HEK293 (cell line): ENCODE results near the gene DHCR7.

ENCODE experiments used
- CTCF ChIA-PET: fragments of 350-600 bp; formaldehyde crosslinking; extraction: SDS; loops from one replicate; lab custom pipeline; 2021; ENCODE audit warnings: antibody characterized with exemption; lab: Yijun Ruan, JAX
- POLR2A ChIA-PET: fragments of 300-600 bp; formaldehyde crosslinking; extraction: SDS; loops from one replicate; lab custom pipeline; 2020; ENCODE audit warnings: antibody characterized with exemption, inconsistent platforms; lab: Yijun Ruan, JAX
- H3K27ac ChIP-seq: fragments of 200-500 bp; sonication (Bioruptor generic); 2 replicates; pipeline ENCODE4 v1.5.1; 2014; ENCODE audit warnings: low read depth, low read length, control low read depth, inconsistent platforms; ENCODE audit errors: extremely low read depth
- H3K36me3 ChIP-seq, 2 experiments: fragments of 200-500 bp in 1 of 2; sonication (Bioruptor generic) in 1 of 2; 1 replicate in 1 of 2; 2 replicates in 1 of 2; pipeline ENCODE4 v1.5.1; 2014 to 2017; ENCODE audit warnings: inconsistent platforms in 2 of 2, low read length in 2 of 2; ENCODE audit not compliant: control insufficient read depth in 2 of 2, insufficient read depth in 1 of 2
- H3K4me1 ChIP-seq: fragments of 200-500 bp; sonication (Bioruptor generic); 2 replicates; pipeline ENCODE4 v1.5.1; 2014; ENCODE audit warnings: mild to moderate bottlenecking, low read length, inconsistent platforms; ENCODE audit not compliant: control insufficient read depth, insufficient read depth
- H3K4me3 ChIP-seq: 2 replicates; pipeline ENCODE4 v1.5.1; 2011; ENCODE audit warnings: low read depth, mild to moderate bottlenecking, control low read depth, low read length, moderate library complexity
- H3K9me3 ChIP-seq: fragments of 200-500 bp; sonication (Bioruptor generic); 2 replicates; pipeline ENCODE4 v1.5.1; 2014; ENCODE audit warnings: low read depth, low read length, inconsistent platforms; ENCODE audit not compliant: control insufficient read depth, insufficient read depth
- AEBP2 ChIP-seq: fragments of 450-650 bp; formaldehyde crosslinking; IDR thresholded peaks from 2 replicates; pipeline ENCODE4 v1.5.1; 2016; ENCODE audit warnings: missing biosample characterization, missing genetic modification characterization, borderline replicate concordance
- BCL11B ChIP-seq: fragments of 450-650 bp; formaldehyde crosslinking; IDR thresholded peaks from 2 replicates; pipeline ENCODE4 v1.5.1; 2016; ENCODE audit warnings: low read depth, missing biosample characterization, missing genetic modification characterization
- HOXA7 ChIP-seq: sonication (generic); formaldehyde crosslinking; IDR thresholded peaks from 2 replicates; pipeline ENCODE4 v1.8.1; 2022; ENCODE audit warnings: missing genetic modification reagents, borderline replicate concordance
- MEIS1 ChIP-seq: sonication (generic); formaldehyde crosslinking; IDR thresholded peaks from 2 replicates; pipeline ENCODE4 v1.8.1; 2022; ENCODE audit warnings: missing genetic modification reagents, mild to moderate bottlenecking, borderline replicate concordance
- ZBTB1 ChIP-seq: fragments of 450-650 bp; formaldehyde crosslinking; IDR thresholded peaks from 2 replicates; pipeline ENCODE4 v1.5.1; 2016; ENCODE audit warnings: missing biosample characterization, missing genetic modification characterization
- ZNF10 ChIP-seq: fragments of 450-650 bp; formaldehyde crosslinking; IDR thresholded peaks from 2 replicates; pipeline ENCODE4 v1.5.1; 2017; ENCODE audit warnings: missing biosample characterization, missing genetic modification characterization
- ZNF174 ChIP-seq: fragments of 450-650 bp; formaldehyde crosslinking; IDR thresholded peaks from 2 replicates; pipeline ENCODE4 v1.5.0; 2017; ENCODE audit warnings: missing biosample characterization, mild to moderate bottlenecking, missing genetic modification characterization
- ZNF19 ChIP-seq: fragments of 450-650 bp; formaldehyde crosslinking; IDR thresholded peaks from 2 replicates; pipeline ENCODE4; 2016; ENCODE audit warnings: missing biosample characterization, missing genetic modification characterization, low read depth
- ZNF23 ChIP-seq: fragments of 450-650 bp; formaldehyde crosslinking; IDR thresholded peaks from 2 replicates; pipeline ENCODE4 v1.5.1; 2016; ENCODE audit warnings: missing biosample characterization, missing genetic modification characterization, borderline replicate concordance
- ZNF366 ChIP-seq: fragments of 450-650 bp; formaldehyde crosslinking; conservative IDR thresholded peaks from 2 replicates; pipeline ENCODE4 v1.5.1; 2016; ENCODE audit warnings: missing biosample characterization, missing genetic modification characterization
- ZNF398 ChIP-seq: fragments of 450-650 bp; formaldehyde crosslinking; IDR thresholded peaks from 2 replicates; pipeline ENCODE4 v1.5.1; 2017; ENCODE audit warnings: missing biosample characterization, missing genetic modification characterization
- ZNF416 ChIP-seq: fragments of 450-650 bp; formaldehyde crosslinking; IDR thresholded peaks from 2 replicates; pipeline ENCODE4 v1.5.1; 2016; ENCODE audit warnings: missing biosample characterization, missing genetic modification characterization
- ZNF548 ChIP-seq: fragments of 450-650 bp; formaldehyde crosslinking; IDR thresholded peaks from 2 replicates; pipeline ENCODE4 v1.5.1; 2016; ENCODE audit warnings: missing biosample characterization, missing genetic modification characterization
- ZNF560 ChIP-seq: fragments of 450-650 bp; formaldehyde crosslinking; IDR thresholded peaks from 2 replicates; pipeline ENCODE4 v1.5.1; 2017; ENCODE audit warnings: missing biosample characterization, missing genetic modification characterization, borderline replicate concordance
- ZNF658 ChIP-seq: fragments of 450-650 bp; formaldehyde crosslinking; IDR thresholded peaks from 2 replicates; pipeline ENCODE4; 2016; ENCODE audit warnings: missing biosample characterization, missing genetic modification characterization
- ZNF777 ChIP-seq: fragments of 450-650 bp; formaldehyde crosslinking; IDR thresholded peaks from 2 replicates; pipeline ENCODE4 v1.5.1; 2017; ENCODE audit warnings: missing biosample characterization, missing genetic modification characterization, borderline replicate concordance

The DHCR7 gene

DNA sequence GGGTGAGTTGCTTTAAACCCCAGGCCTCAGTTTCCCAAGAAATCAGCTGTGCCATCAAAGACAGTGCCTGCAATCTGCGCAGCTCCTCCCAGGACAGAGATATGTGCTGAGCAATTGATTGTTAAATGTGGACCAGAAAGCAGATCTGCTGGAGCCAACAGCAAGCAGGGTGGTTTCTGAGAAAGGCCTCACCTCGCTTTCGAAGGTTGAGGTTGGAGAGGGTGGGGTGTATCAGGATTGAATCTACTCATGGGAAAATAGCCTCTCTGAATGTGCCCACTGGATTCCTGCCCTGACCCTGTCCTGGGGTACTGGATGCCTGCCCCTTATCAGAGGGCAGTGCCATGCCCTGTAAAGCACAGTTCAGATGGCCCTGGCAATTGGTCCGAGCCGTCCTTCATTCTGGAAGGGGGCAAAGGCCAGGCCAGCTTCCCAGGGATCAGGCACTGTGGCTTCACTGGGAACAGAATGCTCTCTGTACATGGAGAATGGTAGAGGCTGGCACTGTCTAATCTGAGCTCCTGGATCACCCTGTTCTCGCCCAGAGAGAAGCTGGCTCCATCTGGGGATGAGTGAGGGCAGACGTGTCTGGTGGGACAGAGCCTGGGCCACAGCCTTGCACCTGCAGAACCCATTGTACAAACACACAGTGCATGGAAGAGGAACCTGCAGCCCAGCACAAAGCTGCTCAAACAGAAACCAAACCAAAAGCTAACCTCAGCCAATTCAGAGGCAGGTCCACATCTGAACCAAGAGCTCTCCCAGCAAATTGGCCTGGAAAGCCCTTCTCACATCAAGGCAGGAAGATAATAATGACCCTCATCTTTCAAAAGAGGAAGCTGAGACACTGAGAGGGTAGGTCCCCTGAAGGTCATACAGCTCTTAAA lies 15.2 kb downstream of the DHCR7 start:
- TF ChIP-seq ZBTB1 (tag by site-specific recombination) = no peak
- TF ChIP-seq ZNF398 (tag by site-specific recombination) = no peak
- CTCF ChIA-PET = interaction anchor here (0.6 to 1.8 kb wide), 5 partner anchors 13 to 346 kb away, joined by 3 to 6 read pairs (median 4); no protein-coding TSS in a partner anchor
- Histone ChIP-seq H3K36me3 (peaks cover 0 to 27% of the 10 kb centered on the region in 2 experiments; a peak in 1 of 3 replicates), H3K27ac (no peak overlapping the region), H3K9me3 (no peaks in the 10 kb centered on the region), H3K4me3 (no peak overlapping the region), H3K4me1 (no peaks in the 10 kb centered on the region)
- POLR2A ChIA-PET = interaction anchor here (0.8 kb wide), 1 partner anchor 16 kb away, joined by 4 read pairs; the partner anchor contains the start of gene DHCR7

DNA sequence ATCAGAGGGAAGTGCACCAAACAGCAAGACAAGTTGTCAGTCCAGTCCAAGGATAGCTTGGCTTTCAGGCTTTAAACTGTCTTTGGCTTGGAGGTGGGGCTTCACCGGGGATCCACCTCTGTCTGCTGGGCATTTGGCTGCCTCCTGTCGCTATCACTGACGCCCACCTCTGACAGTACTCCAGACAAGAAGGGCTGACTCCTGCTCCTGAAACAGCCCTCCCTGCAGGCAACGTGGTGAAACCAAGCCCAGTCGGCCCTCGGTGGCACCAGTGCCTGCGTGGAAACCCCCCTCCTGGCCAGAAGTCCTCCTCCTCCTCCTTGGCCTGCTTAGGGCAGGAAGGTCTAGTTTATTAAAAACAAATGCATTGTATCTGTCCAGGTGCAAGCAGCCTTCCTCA lies 16.9 kb downstream of the DHCR7 start:
- TF ChIP-seq AEBP2 (tag by site-specific recombination) (no peak), ZNF10 (tag by site-specific recombination) (no peak), ZNF416 (tag by site-specific recombination) (no peak), HOXA7 (CRISPR knock-in tag) (no peak), ZNF777 (tag by site-specific recombination) (no peak)
- Histone ChIP-seq H3K4me3 (no peak overlapping the region), H3K27ac (no peak overlapping the region), H3K36me3 (peaks cover 0 to 12% of the 10 kb centered on the region in 2 experiments; a peak in 1 of 3 replicates), H3K4me1 (no peaks in the 10 kb centered on the region), H3K9me3 (no peaks in the 10 kb centered on the region)
- ChIA-PET CTCF (no interaction called here), POLR2A (no interaction called here)

GRCh38 chr11:71430166-71430565 lies 18.0 kb downstream of the DHCR7 start:
- H3K36me3 ChIP-seq = peaks cover 0 to 6% of the 10 kb centered on the region in 2 experiments; a peak in 1 of 3 replicates
- POLR2A ChIA-PET = interaction anchor here (1.1 kb wide), 1 partner anchor 19 kb away, joined by 3 read pairs; the partner anchor contains the start of gene DHCR7
- no peaks in the 10 kb centered on the region for H3K4me1 ChIP-seq
- CTCF ChIA-PET = interaction anchor here (0.6 kb wide), 1 partner anchor 311 kb away, joined by 3 read pairs; no protein-coding TSS in a partner anchor
- no peak overlapping the region for H3K4me3 ChIP-seq
- H3K9me3 ChIP-seq = no peaks in the 10 kb centered on the region
- H3K27ac ChIP-seq = no peak overlapping the region
- TF ChIP-seq ZNF548 (tag by site-specific recombination) (no peak), ZNF19 (tag by site-specific recombination) (no peak), ZNF366 (tag by site-specific recombination) (no peak), ZNF23 (tag by site-specific recombination) (no peak), ZNF174 (tag by site-specific recombination) (no peak), BCL11B (no peak), ZNF560 (tag by site-specific recombination) (no peak), MEIS1 (CRISPR knock-in tag) (no peak), ZNF658 (tag by site-specific recombination) (no peak)
